Liver (tissue), 9 donors: Measurements from ENCODE around the gene ITIH6. TPM values are rescaled to one million over a fixed set of nuclear protein-coding genes. Genes with fewer than 3 reads are reported as not detected.
"Not testable (repeated sequence)": the region's sequence is repeated elsewhere in the genome, so short reads cannot be mapped to it uniquely, and the experiment has no call there.

Experiments used
- DNase-seq: peaks from one replicate; pipeline ENCODE4 v3.0.0-alpha.2; 2017; ENCODE audit warnings: low spot score
- H3K27ac ChIP-seq, 2 donors: one replicate each; pipeline ENCODE4 v1.7.0; 2013; ENCODE audit warnings: inconsistent platforms in 2 of 2, low read length in 2 of 2, control low read depth in 1 of 2, low read depth in 1 of 2, mild to moderate bottlenecking in 1 of 2
- H3K27me3 ChIP-seq, 4 donors: one replicate each; pipeline versions ENCODE4 v1.6.1 to v1.7.0; 2013; ENCODE audit warnings: low read length in 3 of 4, inconsistent platforms in 1 of 4, mild to moderate bottlenecking in 1 of 4, moderate library complexity in 1 of 4; ENCODE audit not compliant: control insufficient read depth in 4 of 4, insufficient read depth in 4 of 4
- H3K36me3 ChIP-seq, 4 donors: one replicate each; pipeline versions ENCODE4 v1.6.1 to v1.7.0; 2013; ENCODE audit warnings: low read length in 3 of 4, mild to moderate bottlenecking in 3 of 4, low read depth in 1 of 4, moderate library complexity in 1 of 4; ENCODE audit not compliant: control insufficient read depth in 4 of 4, insufficient read depth in 3 of 4
- H3K4me1 ChIP-seq, 4 donors: one replicate each; pipeline versions ENCODE4 v1.6.1 to v1.7.0; 2013; ENCODE audit warnings: low read length in 3 of 4, mild to moderate bottlenecking in 3 of 4, moderate library complexity in 1 of 4; ENCODE audit not compliant: control insufficient read depth in 4 of 4, insufficient read depth in 4 of 4
- H3K4me3 ChIP-seq, 3 donors: one replicate each; pipeline versions ENCODE4 v1.6.1 to v1.7.0; 2013; ENCODE audit warnings: low read length in 3 of 3, control low read depth in 1 of 3, low read depth in 1 of 3, mild to moderate bottlenecking in 1 of 3
- H3K9ac ChIP-seq, 2 donors: one replicate each; pipeline ENCODE4 v1.7.0; 2013; ENCODE audit warnings: low read length in 2 of 2, mild to moderate bottlenecking in 2 of 2, moderate library complexity in 2 of 2, control low read depth in 1 of 2, low read depth in 1 of 2
- H3K9me3 ChIP-seq, 4 donors: one replicate each; pipeline versions ENCODE4 v1.6.1 to v1.7.0; 2013; ENCODE audit warnings: low read length in 3 of 4; ENCODE audit not compliant: control insufficient read depth in 4 of 4
- EGR1 ChIP-seq, 2 donors: IDR thresholded peaks; 2 replicates each; pipeline ENCODE4 v1.6.1; 2016 to 2018; ENCODE audit warnings: antibody characterized with exemption in 2 of 2, low read depth in 2 of 2
- FOXA2 ChIP-seq: IDR thresholded peaks from 2 replicates; pipeline ENCODE4 v1.6.1; 2016; ENCODE audit warnings: antibody characterized with exemption
- GABPA ChIP-seq, 2 donors: IDR thresholded peaks in 1 of 2; conservative IDR thresholded peaks in 1 of 2; 2 replicates each; pipeline ENCODE4 v1.6.1; 2016; ENCODE audit warnings: antibody characterized with exemption in 2 of 2, mild to moderate bottlenecking in 1 of 2, moderate library complexity in 1 of 2
- HNF4A ChIP-seq, 2 donors: conservative IDR thresholded peaks; 2 replicates each; pipeline ENCODE4 v1.6.1; 2016; ENCODE audit warnings: antibody characterized with exemption in 2 of 2, mild to moderate bottlenecking in 2 of 2
- HNF4G ChIP-seq: IDR thresholded peaks from 2 replicates; pipeline ENCODE4 v1.6.1; 2016; ENCODE audit warnings: antibody characterized with exemption
- NR2F2 ChIP-seq: IDR thresholded peaks from 2 replicates; pipeline ENCODE4 v1.6.1; 2016; ENCODE audit warnings: antibody characterized with exemption
- SP1 ChIP-seq: IDR thresholded peaks from 2 replicates; pipeline ENCODE4 v1.6.1; 2018; ENCODE audit warnings: antibody characterized with exemption, mild to moderate bottlenecking
- YY1 ChIP-seq: IDR thresholded peaks from 2 replicates; pipeline ENCODE4 v1.6.1; 2016; ENCODE audit warnings: antibody characterized with exemption, mild to moderate bottlenecking
- WGBS: extraction: QIAGEN DNeasy Blood & Tissue Kit; methylation state at CpG from one replicate; pipeline ENCODE4 v1.1.7; 2013; 5-methylcytosine and 5-hydroxymethylcytosine counted together
- polyA plus RNA-seq, 2 donors: library from polyadenylated mRNA; stranded (reverse) in 1 of 2; unstranded in 1 of 2; fragments of 200-250 nt in 1 of 2; fragments of >200 nt in 1 of 2; fragmentation: Nextera tagmentation in 1 of 2; extraction: Ambion mirVana in 1 of 2; gene quantifications; one replicate each; pipeline versions ENCODE4 v1.2.1 to v1.2.3, GENCODE V29; 2013 to 2015
- total RNA-seq, 2 donors: library from RNA; depleted of rRNA; stranded (reverse); fragments of >200 nt; gene quantifications; one replicate each; pipeline ENCODE4 v1.2.3, GENCODE V29; 2014
- TF ChIP-seq, protein P1 (sequence below): fragments of 150-350 bp; IDR thresholded peaks from 2 replicates; pipeline ENCODE4 v1.5.1; 2017; ENCODE audit warnings: improper control_type of control experiment, low read depth, low read length; ENCODE audit not compliant: missing input control
- TF ChIP-seq, protein P2 (sequence below): IDR thresholded peaks from 2 replicates; pipeline ENCODE4 v1.6.1; 2016; ENCODE audit warnings: antibody characterized with exemption
- TF ChIP-seq, protein P3 (sequence below): IDR thresholded peaks from 2 replicates; pipeline ENCODE4 v1.6.1; 2016; ENCODE audit warnings: antibody characterized with exemption
- TF ChIP-seq, protein P4 (sequence below): IDR thresholded peaks from 2 replicates; pipeline ENCODE4 v1.6.1; 2016; ENCODE audit warnings: antibody characterized with exemption
- donor health status: healthy.
- donor health status: healthy.
- donor health status: healthy.
- donor health status: healthy.
- donor health status: healthy.

ITIH6 gene
- total and polyA plus RNA-seq, 4 donors: not detected

DNA sequence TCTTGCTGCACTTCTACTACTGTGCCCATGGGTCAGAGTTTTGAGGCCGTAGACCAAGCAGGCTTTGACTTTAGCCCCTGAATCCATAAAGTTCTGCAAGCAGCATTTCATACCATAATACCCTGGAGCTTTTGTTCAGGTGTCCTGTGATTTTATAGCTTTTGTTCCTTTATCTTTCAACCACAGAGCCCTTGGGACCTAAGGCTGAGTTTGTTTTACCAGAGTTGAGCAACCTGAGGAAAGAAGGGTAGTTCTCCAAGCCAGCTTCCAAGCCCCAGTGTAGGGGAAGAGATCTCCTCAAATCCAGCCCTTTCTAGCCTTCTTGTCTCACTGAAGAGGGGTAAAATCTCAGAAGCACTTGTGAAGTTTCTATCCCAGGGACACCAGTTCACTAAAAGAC, 44.6 kb upstream of the ITIH6 start (continued):
- TF ChIP-seq, protein P1, sequence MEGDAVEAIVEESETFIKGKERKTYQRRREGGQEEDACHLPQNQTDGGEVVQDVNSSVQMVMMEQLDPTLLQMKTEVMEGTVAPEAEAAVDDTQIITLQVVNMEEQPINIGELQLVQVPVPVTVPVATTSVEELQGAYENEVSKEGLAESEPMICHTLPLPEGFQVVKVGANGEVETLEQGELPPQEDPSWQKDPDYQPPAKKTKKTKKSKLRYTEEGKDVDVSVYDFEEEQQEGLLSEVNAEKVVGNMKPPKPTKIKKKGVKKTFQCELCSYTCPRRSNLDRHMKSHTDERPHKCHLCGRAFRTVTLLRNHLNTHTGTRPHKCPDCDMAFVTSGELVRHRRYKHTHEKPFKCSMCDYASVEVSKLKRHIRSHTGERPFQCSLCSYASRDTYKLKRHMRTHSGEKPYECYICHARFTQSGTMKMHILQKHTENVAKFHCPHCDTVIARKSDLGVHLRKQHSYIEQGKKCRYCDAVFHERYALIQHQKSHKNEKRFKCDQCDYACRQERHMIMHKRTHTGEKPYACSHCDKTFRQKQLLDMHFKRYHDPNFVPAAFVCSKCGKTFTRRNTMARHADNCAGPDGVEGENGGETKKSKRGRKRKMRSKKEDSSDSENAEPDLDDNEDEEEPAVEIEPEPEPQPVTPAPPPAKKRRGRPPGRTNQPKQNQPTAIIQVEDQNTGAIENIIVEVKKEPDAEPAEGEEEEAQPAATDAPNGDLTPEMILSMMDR: no peak
- TF ChIP-seq SP1 (no peak), FOXA2 (no peak), YY1 (no peak), NR2F2 (no peak), GABPA (IDR thresholded peaks at IDR 0.05 in 1 of 2, conservative IDR thresholded peaks at IDR 0.05 in 1 of 2) (no peak), HNF4G (no peak)
- TF ChIP-seq, protein P2, sequence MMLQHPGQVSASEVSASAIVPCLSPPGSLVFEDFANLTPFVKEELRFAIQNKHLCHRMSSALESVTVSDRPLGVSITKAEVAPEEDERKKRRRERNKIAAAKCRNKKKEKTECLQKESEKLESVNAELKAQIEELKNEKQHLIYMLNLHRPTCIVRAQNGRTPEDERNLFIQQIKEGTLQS: no peak
- TF ChIP-seq, protein P3, sequence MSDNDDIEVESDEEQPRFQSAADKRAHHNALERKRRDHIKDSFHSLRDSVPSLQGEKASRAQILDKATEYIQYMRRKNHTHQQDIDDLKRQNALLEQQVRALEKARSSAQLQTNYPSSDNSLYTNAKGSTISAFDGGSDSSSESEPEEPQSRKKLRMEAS: no peak

DNA sequence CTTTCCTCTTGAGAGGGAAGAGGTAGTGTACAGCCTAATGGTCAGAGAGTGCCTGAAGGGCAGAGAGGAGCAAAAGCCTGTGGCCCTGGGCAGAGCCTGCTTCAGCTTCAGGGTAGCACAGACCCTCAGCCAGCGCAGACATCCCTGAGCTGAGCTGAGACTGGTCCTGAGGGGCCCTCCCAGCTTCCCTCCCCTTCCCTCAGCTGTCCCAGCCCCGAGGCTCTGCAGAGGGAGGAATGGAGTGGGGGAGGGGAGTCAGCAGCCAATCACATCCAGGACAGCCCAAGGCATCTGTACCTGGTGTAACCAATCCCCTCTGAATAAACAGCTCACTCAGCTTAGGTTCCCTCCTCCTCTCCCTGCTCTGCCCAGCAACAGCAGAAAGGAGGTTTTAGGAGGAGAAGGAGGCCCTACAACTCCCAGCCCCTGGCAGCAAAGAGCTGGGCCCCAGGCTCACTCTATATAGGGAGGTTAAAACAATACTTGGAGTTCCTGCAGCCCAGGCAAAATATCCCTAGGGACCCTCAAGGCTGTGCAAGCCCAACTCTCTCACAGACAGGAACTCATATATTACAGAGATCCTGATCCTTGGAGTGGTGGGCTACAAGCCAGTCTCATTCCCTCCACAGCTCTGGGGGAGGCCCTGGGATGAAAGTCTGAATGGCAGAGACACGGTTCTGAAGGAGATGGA, 43.3 kb upstream of the ITIH6 start:
- H3K36me3 ChIP-seq, DNase-seq, H3K27me3 ChIP-seq, H3K9ac ChIP-seq, H3K4me1 ChIP-seq, H3K9me3 ChIP-seq, H3K27ac ChIP-seq, H3K4me3 ChIP-seq: not testable (repeated sequence)
- WGBS: 67% methylated on average over 2 of the region's 3 CpGs

DNA sequence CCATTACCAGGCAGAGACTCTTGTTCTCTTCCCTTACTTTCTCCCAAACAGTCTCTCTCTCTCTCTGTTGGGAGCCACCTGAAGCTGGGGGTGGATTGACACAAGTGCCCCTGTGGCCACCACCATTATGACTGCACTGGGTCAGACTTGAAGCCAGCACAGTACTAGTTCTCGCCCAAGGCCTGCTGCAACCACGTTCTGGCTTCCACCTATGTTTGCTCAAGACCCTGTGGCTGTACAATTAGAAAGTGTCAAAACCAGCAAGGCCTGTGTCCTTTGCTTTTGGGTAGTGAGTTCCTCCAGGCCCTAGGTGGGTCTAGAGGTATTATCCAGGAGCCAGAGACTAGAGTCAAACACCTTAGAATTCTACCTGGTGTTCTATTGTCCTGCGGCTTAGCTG, 40.5 kb upstream of the ITIH6 start:
- WGBS: 91% methylated on average over 3 of the region's 3 CpGs
- no peaks in the 10 kb centered on the region for H3K9me3 ChIP-seq
- no peaks in the 10 kb centered on the region for H3K36me3 ChIP-seq
- TF ChIP-seq, protein P4, sequence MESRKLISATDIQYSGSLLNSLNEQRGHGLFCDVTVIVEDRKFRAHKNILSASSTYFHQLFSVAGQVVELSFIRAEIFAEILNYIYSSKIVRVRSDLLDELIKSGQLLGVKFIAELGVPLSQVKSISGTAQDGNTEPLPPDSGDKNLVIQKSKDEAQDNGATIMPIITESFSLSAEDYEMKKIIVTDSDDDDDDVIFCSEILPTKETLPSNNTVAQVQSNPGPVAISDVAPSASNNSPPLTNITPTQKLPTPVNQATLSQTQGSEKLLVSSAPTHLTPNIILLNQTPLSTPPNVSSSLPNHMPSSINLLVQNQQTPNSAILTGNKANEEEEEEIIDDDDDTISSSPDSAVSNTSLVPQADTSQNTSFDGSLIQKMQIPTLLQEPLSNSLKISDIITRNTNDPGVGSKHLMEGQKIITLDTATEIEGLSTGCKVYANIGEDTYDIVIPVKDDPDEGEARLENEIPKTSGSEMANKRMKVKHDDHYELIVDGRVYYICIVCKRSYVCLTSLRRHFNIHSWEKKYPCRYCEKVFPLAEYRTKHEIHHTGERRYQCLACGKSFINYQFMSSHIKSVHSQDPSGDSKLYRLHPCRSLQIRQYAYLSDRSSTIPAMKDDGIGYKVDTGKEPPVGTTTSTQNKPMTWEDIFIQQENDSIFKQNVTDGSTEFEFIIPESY: no peak
- TF ChIP-seq HNF4G: no peak
- no peak for TF ChIP-seq NR2F2
- no peak for TF ChIP-seq EGR1 (IDR thresholded peaks at IDR 0.05; ENCODE audit: low read depth in 2 of 2)
- H3K4me3 ChIP-seq: no peak overlapping the region
- peaks cover 0 to 6% (median 0%) of the 10 kb centered on the region in 4 donors for H3K27me3 ChIP-seq
- no peak for DNase-seq
- H3K9ac ChIP-seq: no peak overlapping the region
- no peak overlapping the region for H3K27ac ChIP-seq
- peaks cover 0 to 6% (median 0%) of the 10 kb centered on the region in 4 donors for H3K4me1 ChIP-seq

DNA sequence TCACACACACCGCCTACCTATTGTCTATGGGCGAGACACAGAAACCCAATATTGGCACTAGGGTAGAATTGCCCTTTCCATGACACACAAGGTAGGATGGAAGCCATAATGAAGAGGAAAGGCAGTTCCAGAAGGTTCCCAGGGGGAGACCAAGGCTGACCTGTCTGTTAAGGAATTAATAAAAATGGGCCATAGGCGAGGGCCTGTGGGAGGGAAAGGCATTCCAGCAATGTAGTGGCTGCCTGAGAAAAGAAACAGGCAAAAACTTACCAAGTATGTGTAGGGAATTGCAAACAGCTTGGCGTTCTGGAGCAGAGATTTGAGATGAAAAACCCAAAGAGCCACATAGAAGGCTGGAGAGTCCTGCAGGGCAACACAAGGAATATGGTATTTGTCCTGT, 28.5 kb upstream of the ITIH6 start:
- H3K36me3 ChIP-seq: no peaks in the 10 kb centered on the region
- H3K4me1 ChIP-seq: no peaks in the 10 kb centered on the region
- H3K9me3 ChIP-seq: no peaks in the 10 kb centered on the region
- no peak overlapping the region for H3K27ac ChIP-seq
- no peak for DNase-seq
- H3K4me3 ChIP-seq: no peak overlapping the region
- no peaks in the 10 kb centered on the region for H3K27me3 ChIP-seq
- H3K9ac ChIP-seq: no peak overlapping the region
- WGBS: 85% methylated on average over 4 of the region's 4 CpGs
- TF ChIP-seq HNF4A (conservative IDR thresholded peaks at IDR 0.05): no peak
